ENCODE measurements around the gene TSPAN2.

DNA sequence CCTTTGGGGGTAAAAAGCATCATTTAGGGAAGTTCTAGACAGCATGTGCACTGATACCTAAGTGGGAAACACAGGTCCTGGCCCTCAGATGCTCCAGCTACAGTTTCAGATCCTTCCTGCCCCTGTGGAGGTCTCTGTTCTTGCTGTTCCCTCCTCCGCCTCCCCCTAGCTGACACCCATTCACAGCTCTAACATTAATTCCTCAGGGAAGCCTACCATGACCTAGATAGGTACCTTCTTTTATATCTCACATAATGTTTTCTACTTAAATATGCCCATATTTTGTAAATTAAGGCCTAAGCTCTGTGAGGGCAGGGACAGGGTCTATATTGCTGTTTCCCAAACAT lies 11.3 kb downstream of the TSPAN2 start:
- TF ChIP-seq, protein P1, sequence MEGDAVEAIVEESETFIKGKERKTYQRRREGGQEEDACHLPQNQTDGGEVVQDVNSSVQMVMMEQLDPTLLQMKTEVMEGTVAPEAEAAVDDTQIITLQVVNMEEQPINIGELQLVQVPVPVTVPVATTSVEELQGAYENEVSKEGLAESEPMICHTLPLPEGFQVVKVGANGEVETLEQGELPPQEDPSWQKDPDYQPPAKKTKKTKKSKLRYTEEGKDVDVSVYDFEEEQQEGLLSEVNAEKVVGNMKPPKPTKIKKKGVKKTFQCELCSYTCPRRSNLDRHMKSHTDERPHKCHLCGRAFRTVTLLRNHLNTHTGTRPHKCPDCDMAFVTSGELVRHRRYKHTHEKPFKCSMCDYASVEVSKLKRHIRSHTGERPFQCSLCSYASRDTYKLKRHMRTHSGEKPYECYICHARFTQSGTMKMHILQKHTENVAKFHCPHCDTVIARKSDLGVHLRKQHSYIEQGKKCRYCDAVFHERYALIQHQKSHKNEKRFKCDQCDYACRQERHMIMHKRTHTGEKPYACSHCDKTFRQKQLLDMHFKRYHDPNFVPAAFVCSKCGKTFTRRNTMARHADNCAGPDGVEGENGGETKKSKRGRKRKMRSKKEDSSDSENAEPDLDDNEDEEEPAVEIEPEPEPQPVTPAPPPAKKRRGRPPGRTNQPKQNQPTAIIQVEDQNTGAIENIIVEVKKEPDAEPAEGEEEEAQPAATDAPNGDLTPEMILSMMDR (conservative IDR thresholded peaks at IDR 0.05; ENCODE audit: low read depth in 2 of 2), result no peak
- TF ChIP-seq POLR2AphosphoS5 (IDR thresholded peaks at IDR 0.05; ENCODE audit: low read depth) (no peak), JUNB (IDR thresholded peaks at IDR 0.05; ENCODE audit: unreplicated experiment) (no peak), NANOG (IDR thresholded peaks at IDR 0.05; ENCODE audit: borderline replicate concordance) (no peak), CREB1 (CRISPR knock-in tag; IDR thresholded peaks at IDR 0.05; ENCODE audit: low read depth) (no peak), EZH2 (IDR thresholded peaks at IDR 0.05; ENCODE audit: low read depth, unreplicated experiment) (no peak), EZH2phosphoT487 (IDR thresholded peaks at IDR 0.05; ENCODE audit: unreplicated experiment) (no peak), REST (IDR thresholded peaks at IDR 0.05; ENCODE audit: unreplicated experiment) (no peak), STAT1 (IDR thresholded peaks at IDR 0.05; ENCODE audit: unreplicated experiment) (no peak)

All from GM23338 (cell line).